22Rv1 (cell line): ENCODE results near the gene AKAP14.
"Not testable (repeated sequence)": the region's sequence is repeated elsewhere in the genome, so short reads cannot be mapped to it uniquely, and the experiment has no call there.

Source experiments
- CTCF ChIP-seq: fragments of 450-650 bp; IDR thresholded peaks from 2 replicates; pipeline ENCODE4 v1.5.1; 2017; ENCODE audit warnings: mild to moderate bottlenecking
- ZFX ChIP-seq: fragments of 450-650 bp; IDR thresholded peaks from 2 replicates; pipeline ENCODE4 v1.6.1; 2017; ENCODE audit warnings: antibody characterized with exemption, borderline replicate concordance

- not testable (repeated sequence) for TF ChIP-seq CTCF, ZFX
These were observed 60.3 kb downstream of the AKAP14 start for GRCh38 chrX:119955807-119956570.
